ENCODE measurements around the gene RPRD1B.
"Not testable (repeated sequence)": the region's sequence is repeated elsewhere in the genome, so short reads cannot be mapped to it uniquely, and the experiment has no call there.

The RPRD1B gene

GRCh38 chr20:38102206-38102605 lies 68.7 kb downstream of the RPRD1B start:
- not testable (repeated sequence) for DNase-seq (ENCODE audit: low read depth in 4 of 4, low spot score in 1 of 4)

- no peak for DNase-seq (ENCODE audit: low read depth in 4 of 4, low spot score in 1 of 4)
Measured at GRCh38 chr20:38104285-38104684, 70.7 kb downstream of the RPRD1B start.

- no peak for DNase-seq (ENCODE audit: low read depth in 4 of 4, low spot score in 1 of 4)
Measured at GRCh38 chr20:38106461-38106860, 72.9 kb downstream of the RPRD1B start.

GRCh38 chr20:38107386-38107785 lies 73.8 kb downstream of the RPRD1B start:
- not testable (repeated sequence) for DNase-seq (ENCODE audit: low read depth in 4 of 4, low spot score in 1 of 4)

- not testable (repeated sequence) for DNase-seq (ENCODE audit: low read depth in 4 of 4, low spot score in 1 of 4)
Measured at GRCh38 chr20:38107916-38108315, 74.4 kb downstream of the RPRD1B start.

- no peak for DNase-seq (ENCODE audit: low read depth in 4 of 4, low spot score in 1 of 4)
Measured at GRCh38 chr20:38108438-38108985, 75.0 kb downstream of the RPRD1B start.

- no peak for DNase-seq (ENCODE audit: low read depth in 4 of 4, low spot score in 1 of 4)
Measured at GRCh38 chr20:38108986-38109541, 75.5 kb downstream of the RPRD1B start.

- no peak for DNase-seq (ENCODE audit: low read depth in 4 of 4, low spot score in 1 of 4)
Measured at GRCh38 chr20:38109591-38110524, 76.3 kb downstream of the RPRD1B start.

- no peak for DNase-seq (ENCODE audit: low read depth in 4 of 4, low spot score in 1 of 4)
Measured at GRCh38 chr20:38110525-38111178, 77.1 kb downstream of the RPRD1B start.

- no peak for DNase-seq (ENCODE audit: low read depth in 4 of 4, low spot score in 1 of 4)
Measured at GRCh38 chr20:38111366-38112232, 78.1 kb downstream of the RPRD1B start.

GRCh38 chr20:38112261-38112929 lies 78.8 kb downstream of the RPRD1B start:
- DNase-seq (ENCODE audit: low read depth in 4 of 4, low spot score in 1 of 4) = no peak

- DNase-seq (ENCODE audit: low read depth in 4 of 4, low spot score in 1 of 4) = no peak
Measured at GRCh38 chr20:38112930-38113294, 79.4 kb downstream of the RPRD1B start.

GRCh38 chr20:38113401-38114325 lies 80.1 kb downstream of the RPRD1B start:
- no peak for DNase-seq (ENCODE audit: low read depth in 4 of 4, low spot score in 1 of 4)

- no peak for DNase-seq (ENCODE audit: low read depth in 4 of 4, low spot score in 1 of 4)
Measured at GRCh38 chr20:38114353-38114791, 80.8 kb downstream of the RPRD1B start.

- DNase-seq (ENCODE audit: low read depth in 4 of 4, low spot score in 1 of 4) = no peak
Measured at GRCh38 chr20:38115205-38115604, 81.7 kb downstream of the RPRD1B start.

- no peak for DNase-seq (ENCODE audit: low read depth in 4 of 4, low spot score in 1 of 4)
Measured at GRCh38 chr20:38115896-38116295, 82.3 kb downstream of the RPRD1B start.

- DNase-seq (ENCODE audit: low read depth in 4 of 4, low spot score in 1 of 4) = no peak
Measured at GRCh38 chr20:38116409-38117165, 83.0 kb downstream of the RPRD1B start.

- no peak for DNase-seq (ENCODE audit: low read depth in 4 of 4, low spot score in 1 of 4)
Measured at GRCh38 chr20:38117205-38117604, 83.7 kb downstream of the RPRD1B start.

Data from stimulated activated CD4-positive, alpha-beta T cell treated with anti-CD3 and anti-CD28 coated beads, Interleukin-1b, Interleukin-23, amount 100 ng/mL, for 24 hours (primary cell).